ENCODE results near the gene TMEFF1.

TMEFF1 gene

GRCh38 chr9:100447041-100447440 lies 25.9 kb upstream of the TMEFF1 start:
- DNase-seq (ENCODE audit: low read depth in 2 of 2): no peak

DNA sequence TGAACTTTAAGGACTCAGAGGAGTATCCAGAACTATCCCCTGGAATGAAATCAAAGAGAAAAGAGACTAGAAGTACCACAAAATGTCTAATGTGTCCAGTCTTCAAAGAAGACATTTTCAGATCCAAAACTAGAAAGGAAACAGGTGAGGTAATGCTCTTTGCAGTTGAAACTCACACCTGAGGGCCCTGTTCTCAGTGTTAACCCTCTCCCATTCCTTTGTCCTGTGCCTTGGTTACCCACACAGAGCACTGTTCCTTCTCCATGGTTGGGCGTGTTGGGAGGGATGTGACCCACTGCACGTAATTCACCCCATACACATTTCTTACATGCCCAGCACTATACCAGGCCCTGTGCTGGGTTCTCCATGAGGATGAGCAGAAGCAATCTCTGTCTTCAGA lies 24.7 kb upstream of the TMEFF1 start:
- no peak for DNase-seq (ENCODE audit: low read depth in 2 of 2)

GRCh38 chr9:100449420-100449819 lies 23.5 kb upstream of the TMEFF1 start:
- DNase-seq (ENCODE audit: low read depth in 2 of 2): no peak

GRCh38 chr9:100452894-100453293 lies 20.1 kb upstream of the TMEFF1 start:
- no peak for DNase-seq (ENCODE audit: low read depth in 2 of 2)

GRCh38 chr9:100455470-100455869 lies 17.5 kb upstream of the TMEFF1 start:
- DNase-seq (ENCODE audit: low read depth in 2 of 2): no peak

DNA sequence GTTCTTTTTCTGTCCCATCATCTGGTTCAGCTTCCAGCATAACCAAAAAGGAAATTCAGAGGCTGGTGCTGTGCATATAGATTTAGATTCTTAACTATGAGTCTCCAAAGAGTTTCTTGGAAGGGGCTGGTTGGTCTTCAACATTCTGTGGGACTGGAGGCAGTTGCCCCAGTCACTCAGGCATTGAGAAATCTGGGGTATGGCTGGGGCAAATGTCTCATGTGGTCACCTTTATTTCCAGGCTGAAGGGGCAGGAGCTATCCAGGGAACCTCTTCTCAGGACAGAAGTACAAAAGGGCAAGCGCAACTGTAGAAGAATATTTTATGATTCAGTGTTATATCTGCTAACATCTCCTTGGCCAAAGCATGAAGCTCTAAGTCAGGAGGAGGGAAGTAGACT lies 15.4 kb upstream of the TMEFF1 start:
- no peak for DNase-seq (ENCODE audit: low read depth in 2 of 2)

- no peak for DNase-seq (ENCODE audit: low read depth in 2 of 2)
Measured at GRCh38 chr9:100459963-100460362, 13.0 kb upstream of the TMEFF1 start.

GRCh38 chr9:100465274-100465673 lies 7.7 kb upstream of the TMEFF1 start:
- DNase-seq (ENCODE audit: low read depth in 2 of 2): no peak

DNA sequence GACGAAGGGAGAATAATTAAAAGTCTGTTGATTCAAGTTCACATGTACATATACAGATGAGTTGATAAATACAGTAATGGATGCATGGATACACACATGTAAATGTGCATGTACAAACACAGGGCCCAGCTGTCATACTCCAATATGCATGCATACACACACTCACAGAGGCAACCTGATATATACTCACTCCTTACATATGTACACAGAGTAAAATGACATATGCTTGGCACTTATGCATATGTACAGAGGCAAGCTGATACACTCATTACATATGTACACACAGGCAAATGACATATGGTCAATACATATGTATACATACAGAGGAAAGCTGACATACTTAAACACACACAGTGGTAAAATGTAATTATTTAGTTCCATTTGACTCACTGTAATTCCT lies 7.2 kb upstream of the TMEFF1 start:
- no peak for DNase-seq (ENCODE audit: low read depth in 2 of 2)

DNA sequence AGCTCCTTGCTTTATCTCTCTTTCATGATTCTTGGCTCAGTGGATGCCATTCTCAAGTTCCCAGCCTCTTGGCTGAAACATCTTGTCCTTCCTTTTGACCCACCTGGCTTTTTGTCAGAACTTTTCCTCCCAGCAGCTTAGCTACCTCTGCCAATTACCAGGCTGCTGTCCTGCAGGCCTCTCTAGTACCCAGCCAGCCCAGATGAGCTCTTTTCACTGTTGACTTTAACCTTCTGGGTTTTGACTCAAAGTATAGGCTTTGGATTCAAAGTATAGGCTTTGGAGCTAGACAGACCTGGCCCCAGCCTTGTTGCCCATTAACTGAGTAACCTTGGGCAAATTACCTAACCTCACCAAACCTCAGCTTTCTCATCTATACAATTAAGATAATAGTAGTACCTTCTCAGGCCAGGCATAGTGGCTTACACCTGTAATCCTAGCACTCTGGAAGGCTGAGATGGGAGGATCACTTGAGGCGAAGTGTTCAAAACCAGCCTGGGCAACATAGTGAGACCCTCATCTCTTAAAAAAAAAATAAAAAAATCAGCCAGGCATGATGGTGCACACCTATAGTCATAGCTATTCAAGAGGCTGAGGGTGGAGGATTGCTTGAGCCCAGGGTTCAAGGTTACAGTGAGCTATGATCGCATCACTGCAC lies 6.6 kb upstream of the TMEFF1 start:
- no peak for DNase-seq (ENCODE audit: low read depth in 2 of 2)

DNA sequence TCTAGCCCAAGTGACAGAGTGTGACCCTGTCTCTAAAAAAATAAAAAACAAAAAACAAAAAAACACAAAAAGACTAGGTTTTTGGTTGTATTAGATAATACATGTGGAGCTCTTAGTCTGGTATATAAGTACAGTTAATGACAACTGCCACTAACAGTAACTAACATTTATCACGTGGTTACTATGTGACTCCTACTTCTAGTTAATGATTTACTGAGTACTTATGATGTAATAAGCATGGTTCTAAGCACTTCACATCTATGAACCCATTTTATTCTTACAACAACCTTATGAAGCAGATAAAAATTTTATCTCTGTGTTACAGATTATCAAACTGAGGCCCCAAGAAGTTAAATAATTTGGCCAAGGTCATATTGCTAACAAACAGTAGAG lies 6.1 kb upstream of the TMEFF1 start:
- no peak for DNase-seq (ENCODE audit: low read depth in 2 of 2)

- DNase-seq (ENCODE audit: low read depth in 2 of 2): no peak
Measured at GRCh38 chr9:100468041-100468440, 4.9 kb upstream of the TMEFF1 start.

GRCh38 chr9:100472268-100472667 lies 681 bp upstream of the TMEFF1 start:
- no peak for DNase-seq (ENCODE audit: low read depth in 2 of 2)

GRCh38 chr9:100473276-100474081 lies 530 bp downstream of the TMEFF1 start:
- DNase-seq (ENCODE audit: low read depth in 2 of 2): no peak

GRCh38 chr9:100474082-100474923 lies 1.4 kb downstream of the TMEFF1 start:
- DNase-seq (ENCODE audit: low read depth in 2 of 2): no peak

GRCh38 chr9:100474924-100475276 lies 2.0 kb downstream of the TMEFF1 start:
- no peak for DNase-seq (ENCODE audit: low read depth in 2 of 2)

DNA sequence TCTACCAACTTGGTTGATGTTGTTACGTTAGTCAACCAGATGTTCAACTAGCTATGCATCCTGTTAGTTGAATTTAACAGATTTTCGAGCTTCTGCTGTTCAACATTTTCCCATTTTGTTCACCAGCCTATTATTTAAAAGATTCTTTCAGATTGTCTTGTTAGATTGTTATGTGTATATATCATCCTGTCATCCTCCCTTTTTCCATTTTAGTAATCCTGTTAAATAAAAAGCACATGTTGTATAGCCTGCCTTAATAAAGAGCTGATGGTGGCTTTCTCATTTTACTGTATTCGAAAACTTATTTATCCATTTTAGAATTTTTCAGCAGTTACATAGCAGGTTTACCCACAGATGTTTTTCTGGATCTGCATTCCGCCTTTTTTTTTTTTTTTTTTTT lies 4.3 kb downstream of the TMEFF1 start:
- no peak for DNase-seq (ENCODE audit: low read depth in 2 of 2)

DNA sequence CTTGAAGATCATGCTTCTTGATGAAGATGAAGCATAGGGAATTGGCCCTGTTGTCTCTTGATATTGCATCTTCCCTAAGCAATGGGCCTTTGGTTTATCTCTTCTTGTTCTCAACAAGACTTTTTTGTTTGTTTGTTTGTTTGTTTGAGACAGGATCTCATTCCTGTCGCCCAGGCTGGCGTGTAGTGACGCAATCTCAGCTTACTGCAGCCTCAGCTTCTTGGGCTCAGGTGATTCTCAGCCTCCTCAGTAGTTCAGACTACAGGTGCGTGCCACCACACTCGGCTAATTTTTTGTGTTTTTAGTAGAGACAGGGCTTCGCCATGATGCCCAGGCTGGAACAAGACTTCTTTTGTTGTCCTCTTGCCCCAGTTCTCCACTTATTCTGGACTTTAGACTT lies 5.2 kb downstream of the TMEFF1 start:
- no peak for DNase-seq (ENCODE audit: low read depth in 2 of 2)

DNA sequence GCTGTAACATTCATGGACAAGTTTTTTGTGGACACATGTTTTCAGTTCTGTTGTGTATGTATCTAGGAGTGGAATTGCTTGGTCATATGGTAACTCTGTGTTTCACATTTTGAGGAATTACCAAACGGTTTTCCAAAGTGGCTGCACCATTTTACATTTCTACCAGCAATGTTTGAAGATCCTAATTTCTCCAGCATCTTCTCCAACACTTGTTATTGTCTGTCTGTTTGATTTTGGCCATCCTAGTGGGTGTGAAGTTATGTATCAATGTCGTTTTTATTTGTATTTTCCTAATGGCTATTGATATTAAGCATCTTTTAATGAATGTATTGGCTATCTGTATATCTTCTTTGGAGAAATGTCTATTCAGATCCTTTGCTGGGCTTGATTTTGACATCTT lies 6.9 kb downstream of the TMEFF1 start:
- no peak for DNase-seq (ENCODE audit: low read depth in 2 of 2)

GRCh38 chr9:100485196-100485595 lies 12.2 kb downstream of the TMEFF1 start:
- no peak for DNase-seq (ENCODE audit: low read depth in 2 of 2)

DNA sequence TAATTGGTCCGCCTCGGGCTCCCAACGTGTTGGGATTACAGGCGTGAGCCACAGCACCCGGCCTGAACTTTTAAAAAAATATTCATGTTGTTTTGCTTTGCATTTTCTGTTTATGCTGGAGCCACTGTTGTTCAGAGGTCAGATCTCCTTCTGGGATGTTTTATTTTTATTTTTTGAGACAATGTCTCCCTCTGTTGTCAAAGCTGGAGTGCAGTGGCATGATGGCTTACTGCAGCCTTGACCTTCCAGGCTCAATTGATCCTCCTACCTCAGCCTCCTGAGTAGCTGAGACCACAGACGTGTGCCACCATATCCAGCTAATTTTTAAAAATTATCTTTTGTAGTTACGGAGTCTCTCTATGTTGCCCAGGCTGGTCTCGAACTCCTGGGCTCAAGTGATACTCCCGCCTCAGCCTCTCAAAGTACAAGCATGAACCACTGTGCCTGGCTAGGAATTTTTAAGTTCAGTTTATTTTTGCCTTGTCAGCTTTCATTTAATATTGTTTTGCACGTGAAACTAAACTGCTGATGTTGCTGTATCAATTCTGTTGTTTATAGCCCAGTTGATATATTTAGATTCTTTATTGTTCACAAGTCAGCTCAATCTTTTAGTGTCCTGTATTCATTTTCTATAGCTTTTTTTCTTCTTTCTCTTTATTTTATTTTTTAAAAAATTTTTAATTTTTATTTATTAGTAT lies 13.7 kb downstream of the TMEFF1 start:
- no peak for DNase-seq (ENCODE audit: low read depth in 2 of 2)

- no peak for DNase-seq (ENCODE audit: low read depth in 2 of 2)
Measured at GRCh38 chr9:100488177-100488576, 15.2 kb downstream of the TMEFF1 start.
